ENCODE data around the gene TMEM238L.

TMEM238L gene

DNA sequence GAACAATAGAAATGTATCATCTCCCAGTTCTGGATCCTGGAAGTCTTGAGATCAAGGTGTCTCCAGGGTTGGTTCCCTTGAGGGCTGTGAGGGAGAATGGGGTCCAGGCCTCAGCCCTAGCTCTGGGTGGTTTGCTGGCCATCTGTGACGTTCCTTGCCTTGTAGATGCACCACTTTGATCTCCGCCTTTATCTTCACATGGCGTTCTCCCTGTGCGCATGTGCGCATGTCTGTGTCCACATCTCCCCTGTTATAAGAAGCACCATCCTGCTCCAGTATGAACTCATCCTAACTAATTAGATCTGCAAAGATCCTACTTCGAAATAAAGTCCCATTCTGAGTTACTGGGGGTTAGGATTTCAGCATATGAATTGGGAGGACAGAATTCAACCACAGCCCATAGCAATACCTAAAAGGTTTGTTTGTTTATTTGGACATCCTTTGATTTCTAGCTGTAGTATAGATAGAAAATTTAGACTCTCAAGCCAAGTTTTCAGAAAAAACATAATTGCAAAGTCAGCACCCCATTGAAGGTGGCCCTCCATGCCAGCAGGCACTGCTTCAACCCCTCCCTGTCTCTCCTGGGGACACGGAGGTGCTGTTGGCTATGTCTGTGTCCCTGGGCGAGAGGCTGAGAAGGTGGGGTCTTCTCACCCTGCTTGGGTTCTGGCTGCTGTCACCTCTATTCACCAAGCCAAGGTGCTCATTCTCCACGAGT is 2.8 kb upstream of the TMEM238L start:
- no peak overlapping the region for H2BK5ac ChIP-seq (ENCODE audit: low read depth, low read length, poor library complexity, severe bottlenecking)
- 76% methylated on average over 8 of the region's 9 CpGs for WGBS

DNA sequence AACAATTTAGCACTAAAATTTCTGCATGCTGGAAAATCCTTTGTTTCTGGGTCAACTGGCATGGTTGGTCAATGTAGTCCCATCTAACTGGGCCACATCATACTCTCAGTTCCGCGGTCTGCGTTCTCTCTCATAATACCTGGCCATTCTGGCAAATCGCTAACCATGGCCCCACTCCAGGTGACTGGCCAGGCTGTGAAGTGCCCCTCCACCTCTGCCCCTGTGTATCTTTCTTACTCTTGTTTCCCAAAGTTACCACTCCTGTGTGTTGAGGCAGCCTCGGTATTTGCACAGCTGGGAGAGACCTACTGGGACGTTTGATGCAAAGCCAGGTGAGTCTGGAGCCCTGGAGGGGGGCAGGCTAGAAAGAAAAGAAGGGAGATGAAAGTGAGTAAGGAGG is 2.0 kb upstream of the TMEM238L start:
- H3K27me3 ChIP-seq (ENCODE audit: control insufficient read depth in 1 of 2, insufficient read depth in 1 of 2, low read length in 2 of 2): peaks cover 0 to 4% of the 10 kb centered on the region in 2 experiments
- H3K9ac ChIP-seq (ENCODE audit: low read length): no peak overlapping the region
- H2BK12ac ChIP-seq (ENCODE audit: low read length in 2 of 2): no peak overlapping the region
- no peak overlapping the region for H2BK5ac ChIP-seq (ENCODE audit: low read depth, low read length, poor library complexity, severe bottlenecking)
- H3K23ac ChIP-seq (ENCODE audit: low read length in 2 of 2): no peak overlapping the region
- H2AK5ac ChIP-seq (ENCODE audit: low read length, severe bottlenecking): no peak overlapping the region
- H2BK120ac ChIP-seq (ENCODE audit: low read depth, low read length): no peak overlapping the region
- no peaks in the 10 kb centered on the region for H3K4me1 ChIP-seq (ENCODE audit: control insufficient read depth, insufficient read depth, low read depth, low read length)
- no peak overlapping the region for H3K14ac ChIP-seq (ENCODE audit: low read length in 2 of 2)
- no peak overlapping the region for H3K4me3 ChIP-seq (ENCODE audit: insufficient read depth in 1 of 2, low read depth in 1 of 2, low read length in 2 of 2)
- H3K4ac ChIP-seq (ENCODE audit: low read depth in 1 of 2, low read length in 2 of 2): no peak overlapping the region
- no peak overlapping the region for H2AFZ ChIP-seq (ENCODE audit: low read depth, low read length)
- DNase-seq: no peak
- WGBS: 86% methylated on average over 5 of the region's 6 CpGs
- H3K9me3 ChIP-seq (ENCODE audit: control insufficient read depth, low read length): no peaks in the 10 kb centered on the region
- H3K18ac ChIP-seq (ENCODE audit: low read depth in 1 of 2, low read length in 2 of 2): no peak overlapping the region
- no peaks in the 10 kb centered on the region for H3K79me1 ChIP-seq (replicated peaks; ENCODE audit: low read length, poor library complexity, severe bottlenecking)
- no peak overlapping the region for H3K27ac ChIP-seq (ENCODE audit: low read length, poor library complexity, severe bottlenecking)
- no peak overlapping the region for H2BK15ac ChIP-seq (ENCODE audit: low read depth, poor library complexity, severe bottlenecking)
- no peak overlapping the region for H3K4me2 ChIP-seq (ENCODE audit: low read length, poor library complexity, severe bottlenecking)
- no peak overlapping the region for H4K91ac ChIP-seq (ENCODE audit: low read length)
- H3K36me3 ChIP-seq (ENCODE audit: control insufficient read depth in 1 of 2, insufficient read depth in 2 of 2, low read depth in 1 of 2, low read length in 2 of 2): no peaks in the 10 kb centered on the region
- no peak overlapping the region for H4K8ac ChIP-seq (ENCODE audit: low read length)

More for the DNA sequence above, 2.8 kb upstream of the TMEM238L start:
- Histone ChIP-seq H3K4me1 (ENCODE audit: control insufficient read depth, insufficient read depth, low read depth, low read length) (no peaks in the 10 kb centered on the region), H3K14ac (ENCODE audit: low read length in 2 of 2) (no peak overlapping the region), H3K27me3 (ENCODE audit: control insufficient read depth in 1 of 2, insufficient read depth in 1 of 2, low read length in 2 of 2) (peaks cover 0 to 4% of the 10 kb centered on the region in 2 experiments), H4K91ac (ENCODE audit: low read length) (no peak overlapping the region), H3K18ac (ENCODE audit: low read depth in 1 of 2, low read length in 2 of 2) (no peak overlapping the region), H2BK120ac (ENCODE audit: low read depth, low read length) (no peak overlapping the region), H3K79me1 (replicated peaks; ENCODE audit: low read length, poor library complexity, severe bottlenecking) (no peaks in the 10 kb centered on the region), H3K4me2 (ENCODE audit: low read length, poor library complexity, severe bottlenecking) (no peak overlapping the region), H4K8ac (ENCODE audit: low read length) (no peak overlapping the region), H3K9ac (ENCODE audit: low read length) (no peak overlapping the region), H2BK12ac (ENCODE audit: low read length in 2 of 2) (no peak overlapping the region), H3K4me3 (ENCODE audit: insufficient read depth in 1 of 2, low read depth in 1 of 2, low read length in 2 of 2) (no peak overlapping the region), H2AK5ac (ENCODE audit: low read length, severe bottlenecking) (no peak overlapping the region), H3K23ac (ENCODE audit: low read length in 2 of 2) (no peak overlapping the region), H3K36me3 (ENCODE audit: control insufficient read depth in 1 of 2, insufficient read depth in 2 of 2, low read depth in 1 of 2, low read length in 2 of 2) (no peaks in the 10 kb centered on the region), H3K4ac (ENCODE audit: low read depth in 1 of 2, low read length in 2 of 2) (no peak overlapping the region), H3K9me3 (ENCODE audit: control insufficient read depth, low read length) (no peaks in the 10 kb centered on the region), H2AFZ (ENCODE audit: low read depth, low read length) (no peak overlapping the region), H3K27ac (ENCODE audit: low read length, poor library complexity, severe bottlenecking) (no peak overlapping the region), H2BK15ac (ENCODE audit: low read depth, poor library complexity, severe bottlenecking) (no peak overlapping the region)
- no peak for DNase-seq

DNA sequence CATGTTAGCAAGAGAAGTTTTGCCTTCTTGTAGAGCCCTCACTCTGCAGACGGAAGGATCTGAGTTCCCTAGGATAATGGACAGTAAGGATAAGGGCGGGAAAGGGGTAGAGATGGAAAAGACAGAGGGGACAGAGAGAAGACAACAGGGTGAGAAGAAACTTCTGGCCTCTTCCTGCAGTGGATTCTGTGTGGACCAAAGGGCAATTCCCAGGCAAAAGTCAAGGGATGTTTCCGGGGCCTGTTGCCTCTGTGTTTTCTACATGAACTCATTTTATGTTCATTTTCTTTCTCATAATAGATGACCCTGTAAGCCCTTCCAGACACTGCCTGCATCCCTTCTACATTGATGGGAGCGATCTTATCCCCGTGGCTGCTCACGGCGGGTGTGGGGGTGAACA is 647 bp upstream of the TMEM238L start:
- Histone ChIP-seq H2BK5ac (ENCODE audit: low read depth, low read length, poor library complexity, severe bottlenecking) (no peak overlapping the region), H4K8ac (ENCODE audit: low read length) (no peak overlapping the region), H3K18ac (ENCODE audit: low read depth in 1 of 2, low read length in 2 of 2) (no peak overlapping the region), H3K4me1 (ENCODE audit: control insufficient read depth, insufficient read depth, low read depth, low read length) (no peaks in the 10 kb centered on the region), H4K91ac (ENCODE audit: low read length) (no peak overlapping the region), H2BK12ac (ENCODE audit: low read length in 2 of 2) (no peak overlapping the region), H2BK120ac (ENCODE audit: low read depth, low read length) (no peak overlapping the region), H2AFZ (ENCODE audit: low read depth, low read length) (no peak overlapping the region), H3K23ac (ENCODE audit: low read length in 2 of 2) (no peak overlapping the region), H3K14ac (ENCODE audit: low read length in 2 of 2) (no peak overlapping the region), H3K27me3 (ENCODE audit: control insufficient read depth in 1 of 2, insufficient read depth in 1 of 2, low read length in 2 of 2) (peaks cover 0 to 4% of the 10 kb centered on the region in 2 experiments), H3K27ac (ENCODE audit: low read length, poor library complexity, severe bottlenecking) (no peak overlapping the region), H3K9me3 (ENCODE audit: control insufficient read depth, low read length) (no peaks in the 10 kb centered on the region), H3K36me3 (ENCODE audit: control insufficient read depth in 1 of 2, insufficient read depth in 2 of 2, low read depth in 1 of 2, low read length in 2 of 2) (no peaks in the 10 kb centered on the region), H2AK5ac (ENCODE audit: low read length, severe bottlenecking) (no peak overlapping the region), H3K79me1 (replicated peaks; ENCODE audit: low read length, poor library complexity, severe bottlenecking) (no peaks in the 10 kb centered on the region), H2BK15ac (ENCODE audit: low read depth, poor library complexity, severe bottlenecking) (no peak overlapping the region), H3K9ac (ENCODE audit: low read length) (no peak overlapping the region), H3K4ac (ENCODE audit: low read depth in 1 of 2, low read length in 2 of 2) (no peak overlapping the region), H3K4me3 (ENCODE audit: insufficient read depth in 1 of 2, low read depth in 1 of 2, low read length in 2 of 2) (no peak overlapping the region), H3K4me2 (ENCODE audit: low read length, poor library complexity, severe bottlenecking) (no peak overlapping the region)
- no peak for DNase-seq
- WGBS: 89% methylated on average over 7 of the region's 7 CpGs

DNA sequence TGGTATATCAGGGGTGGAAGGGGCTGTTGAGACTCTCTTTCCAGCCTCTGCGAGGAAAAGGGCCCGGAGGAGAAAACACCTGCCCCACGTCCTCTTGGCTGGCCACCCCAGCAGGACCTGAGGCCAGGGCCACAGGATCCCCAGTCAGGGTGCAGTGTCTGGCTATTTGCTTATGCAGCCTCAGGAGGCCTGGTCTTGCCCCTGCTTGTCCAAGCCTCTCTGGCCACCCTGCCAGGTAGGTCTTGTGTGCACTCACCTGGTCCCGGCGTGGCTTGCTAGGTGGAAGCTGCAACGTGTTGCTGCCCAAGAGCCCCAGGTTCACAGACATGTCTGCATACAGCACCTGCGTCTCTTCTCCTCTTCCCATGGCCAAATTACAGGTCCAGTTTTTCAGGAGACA is 549 bp downstream of the TMEM238L start:
- Histone ChIP-seq H2BK15ac (ENCODE audit: low read depth, poor library complexity, severe bottlenecking) (no peak overlapping the region), H3K4ac (ENCODE audit: low read depth in 1 of 2, low read length in 2 of 2) (no peak overlapping the region), H3K27ac (ENCODE audit: low read length, poor library complexity, severe bottlenecking) (no peak overlapping the region), H2BK5ac (ENCODE audit: low read depth, low read length, poor library complexity, severe bottlenecking) (no peak overlapping the region), H3K27me3 (ENCODE audit: control insufficient read depth in 1 of 2, insufficient read depth in 1 of 2, low read length in 2 of 2) (peaks cover 0 to 4% of the 10 kb centered on the region in 2 experiments), H3K18ac (ENCODE audit: low read depth in 1 of 2, low read length in 2 of 2) (no peak overlapping the region), H3K36me3 (ENCODE audit: control insufficient read depth in 1 of 2, insufficient read depth in 2 of 2, low read depth in 1 of 2, low read length in 2 of 2) (no peaks in the 10 kb centered on the region), H4K91ac (ENCODE audit: low read length) (no peak overlapping the region), H2AFZ (ENCODE audit: low read depth, low read length) (no peak overlapping the region), H2AK5ac (ENCODE audit: low read length, severe bottlenecking) (no peak overlapping the region), H4K8ac (ENCODE audit: low read length) (no peak overlapping the region), H3K9ac (ENCODE audit: low read length) (no peak overlapping the region), H2BK120ac (ENCODE audit: low read depth, low read length) (no peak overlapping the region), H3K4me2 (ENCODE audit: low read length, poor library complexity, severe bottlenecking) (no peak overlapping the region), H2BK12ac (ENCODE audit: low read length in 2 of 2) (no peak overlapping the region), H3K79me1 (replicated peaks; ENCODE audit: low read length, poor library complexity, severe bottlenecking) (no peaks in the 10 kb centered on the region), H3K9me3 (ENCODE audit: control insufficient read depth, low read length) (no peaks in the 10 kb centered on the region), H3K4me3 (ENCODE audit: insufficient read depth in 1 of 2, low read depth in 1 of 2, low read length in 2 of 2) (no peak overlapping the region), H3K4me1 (ENCODE audit: control insufficient read depth, insufficient read depth, low read depth, low read length) (no peaks in the 10 kb centered on the region), H3K14ac (ENCODE audit: low read length in 2 of 2) (no peak overlapping the region), H3K23ac (ENCODE audit: low read length in 2 of 2) (no peak overlapping the region)
- no peak for DNase-seq
- WGBS: 93% methylated on average over 6 of the region's 7 CpGs
